H1 (cell line): ENCODE data around the gene ITPKB. TPM values are rescaled to one million over a fixed set of nuclear protein-coding genes. Genes with fewer than 3 reads are reported as not detected.

Experiments
- CHD7 ChIP-seq: fragments of 300-600 bp; sonication (generic); IDR thresholded peaks from 2 replicates; pipeline ENCODE4 v1.7.1; 2012; ENCODE audit warnings: low read length, moderate library complexity, mild to moderate bottlenecking, inconsistent platforms; ENCODE audit not compliant: insufficient replicate concordance
- POLR2AphosphoS5 ChIP-seq: IDR thresholded peaks from 2 replicates; pipeline ENCODE4 v1.6.1; 2011; ENCODE audit warnings: low read depth, low read length
- polyA plus RNA-seq, 7 experiments: library from polyadenylated mRNA; depleted of rRNA in 3 of 7; stranded (reverse) in 5 of 7; unstranded in 2 of 7; fragments of >200 nt in 5 of 7; fragments of 200-250 nt in 2 of 7; gene quantifications; 1 replicate in 5 of 7; 2 replicates in 1 of 7; 4 replicates in 1 of 7; pipeline versions ENCODE4 v1.2.1 to v1.2.3, GENCODE V29; 2011 to 2013; ENCODE audit warnings: missing spikeins in 2 of 7, mixed read lengths in 2 of 7
- total RNA-seq: library from RNA; stranded (reverse); fragmentation: NEBNext Ultra II Directional; extraction: Animal tissue kit (Norgen Biotek cat#: 25700); gene quantifications from 2 replicates; pipeline ENCODE4 v1.2.1, GENCODE V29; 2021

Gene ITPKB
- total and polyA plus RNA-seq, 2 of the 8 experiments (the other 6 are each of a cell fraction or from before 2014, with no cell fraction given), result 1.7 to 4.8 TPM

- TF ChIP-seq CHD7 (no peak), POLR2AphosphoS5 (no peak)
Observed at GRCh38 chr1:226646026-226646869, 92.8 kb downstream of the ITPKB start (continued).
